22Rv1 (cell line): ENCODE data around the gene DMRT3.

Experiments used
- H3K27ac ChIP-seq: fragments of 450-650 bp; 2 replicates; pipeline ENCODE4 v1.5.1; 2017
- CTCF ChIP-seq: fragments of 450-650 bp; IDR thresholded peaks from 2 replicates; pipeline ENCODE4 v1.5.1; 2017; ENCODE audit warnings: mild to moderate bottlenecking
- ZFX ChIP-seq: fragments of 450-650 bp; IDR thresholded peaks from 2 replicates; pipeline ENCODE4 v1.6.1; 2017; ENCODE audit warnings: antibody characterized with exemption, borderline replicate concordance

DMRT3 gene

GRCh38 chr9:971901-972500 is 4.5 kb upstream of the DMRT3 start:
- TF ChIP-seq ZFX (no peak), CTCF (no peak)
- H3K27ac ChIP-seq: no peak overlapping the region

- TF ChIP-seq ZFX: no peak
- H3K27ac ChIP-seq: no peak overlapping the region
These were observed 3.8 kb upstream of the DMRT3 start for GRCh38 chr9:972501-973294.

GRCh38 chr9:973295-973834 is 3.1 kb upstream of the DMRT3 start:
- no peak overlapping the region for H3K27ac ChIP-seq
- no peak for TF ChIP-seq CTCF
- TF ChIP-seq ZFX: no peak

- no peak for TF ChIP-seq CTCF
- TF ChIP-seq ZFX: no peak
- H3K27ac ChIP-seq: no peak overlapping the region
These were observed 2.1 kb upstream of the DMRT3 start for GRCh38 chr9:974031-974995.

GRCh38 chr9:974996-975739 is 1.3 kb upstream of the DMRT3 start:
- TF ChIP-seq CTCF (no peak), ZFX (no peak)
- H3K27ac ChIP-seq: no peak overlapping the region

GRCh38 chr9:975740-976257 is 656 bp upstream of the DMRT3 start:
- TF ChIP-seq CTCF (no peak), ZFX (no peak)
- no peak overlapping the region for H3K27ac ChIP-seq
